KOPT-K1 (cell line): ENCODE results near the gene ZNF287.
"Not testable (repeated sequence)": the region's sequence is repeated elsewhere in the genome, so short reads cannot be mapped to it uniquely, and the experiment has no call there.

Experiments used
- H3K27ac ChIP-seq: fragments of 200-600 bp; sonication (generic); 2 replicates; pipeline ENCODE4 v1.5.1; 2016; ENCODE audit warnings: antibody characterized with exemption, mild to moderate bottlenecking, low read depth, low read length; ENCODE audit not compliant: poor library complexity, severe bottlenecking
- H3K36me3 ChIP-seq: fragments of 200-600 bp; sonication (generic); 2 replicates; pipeline ENCODE4 v1.5.1; 2017; ENCODE audit warnings: antibody characterized with exemption, mild to moderate bottlenecking, low read length, moderate library complexity; ENCODE audit not compliant: insufficient read depth
- H3K9me3 ChIP-seq: fragments of 200-600 bp; sonication (generic); 2 replicates; pipeline ENCODE4 v1.5.1; 2017; ENCODE audit warnings: antibody characterized with exemption, low read length, mild to moderate bottlenecking; ENCODE audit not compliant: insufficient read depth, poor library complexity, severe bottlenecking

The ZNF287 gene

DNA sequence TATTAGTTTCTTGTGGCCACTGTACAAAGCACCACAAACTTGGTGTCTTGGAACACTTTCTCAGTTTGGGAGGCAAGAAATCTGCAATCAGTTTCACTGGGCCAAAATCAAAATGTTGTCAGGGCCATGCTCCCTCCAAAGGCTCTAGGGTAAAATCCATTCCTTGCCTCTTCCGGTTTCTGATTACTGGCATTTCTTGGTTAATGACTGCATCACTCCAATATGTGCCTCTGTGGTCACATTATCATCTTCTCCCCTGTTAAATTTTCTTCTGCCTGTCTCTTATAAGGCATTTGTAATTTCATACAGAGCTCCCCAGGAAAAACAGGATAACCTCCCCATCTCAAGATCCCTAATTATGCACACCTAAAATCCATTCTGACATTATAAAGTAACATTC, 34.8 kb downstream of the ZNF287 start:
- H3K27ac ChIP-seq: no peak overlapping the region
- H3K36me3 ChIP-seq: no peaks in the 10 kb centered on the region
- no peaks in the 10 kb centered on the region for H3K9me3 ChIP-seq

- H3K27ac ChIP-seq: no peak overlapping the region
- no peaks in the 10 kb centered on the region for H3K36me3 ChIP-seq
- H3K9me3 ChIP-seq: no peaks in the 10 kb centered on the region
Observed at GRCh38 chr17:16529906-16530305, 39.1 kb downstream of the ZNF287 start.

DNA sequence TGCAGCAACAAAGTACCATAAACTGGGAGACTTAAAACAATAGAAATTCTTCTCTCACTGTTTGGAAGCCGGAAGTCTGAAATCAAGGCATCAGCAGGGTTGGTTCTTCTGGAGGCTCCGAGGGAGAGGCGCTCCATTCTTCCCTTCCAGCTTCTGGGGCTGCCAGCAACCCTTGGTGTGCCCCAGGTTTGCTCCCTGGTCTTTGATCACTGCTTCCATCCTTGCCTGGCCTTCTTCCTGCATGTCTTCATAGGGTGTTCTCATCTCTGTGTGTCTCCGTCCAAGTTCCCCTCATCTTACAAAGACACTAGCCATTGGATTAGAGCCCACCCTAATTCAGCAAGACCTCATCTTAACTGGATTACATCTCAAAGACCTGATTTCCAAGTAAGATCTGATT, 41.7 kb downstream of the ZNF287 start:
- Histone ChIP-seq H3K36me3 (no peaks in the 10 kb centered on the region), H3K9me3 (no peaks in the 10 kb centered on the region), H3K27ac (no peak overlapping the region)

GRCh38 chr17:16525556-16525955, 43.4 kb downstream of the ZNF287 start:
- H3K36me3 ChIP-seq, H3K9me3 ChIP-seq, H3K27ac ChIP-seq: not testable (repeated sequence)

DNA sequence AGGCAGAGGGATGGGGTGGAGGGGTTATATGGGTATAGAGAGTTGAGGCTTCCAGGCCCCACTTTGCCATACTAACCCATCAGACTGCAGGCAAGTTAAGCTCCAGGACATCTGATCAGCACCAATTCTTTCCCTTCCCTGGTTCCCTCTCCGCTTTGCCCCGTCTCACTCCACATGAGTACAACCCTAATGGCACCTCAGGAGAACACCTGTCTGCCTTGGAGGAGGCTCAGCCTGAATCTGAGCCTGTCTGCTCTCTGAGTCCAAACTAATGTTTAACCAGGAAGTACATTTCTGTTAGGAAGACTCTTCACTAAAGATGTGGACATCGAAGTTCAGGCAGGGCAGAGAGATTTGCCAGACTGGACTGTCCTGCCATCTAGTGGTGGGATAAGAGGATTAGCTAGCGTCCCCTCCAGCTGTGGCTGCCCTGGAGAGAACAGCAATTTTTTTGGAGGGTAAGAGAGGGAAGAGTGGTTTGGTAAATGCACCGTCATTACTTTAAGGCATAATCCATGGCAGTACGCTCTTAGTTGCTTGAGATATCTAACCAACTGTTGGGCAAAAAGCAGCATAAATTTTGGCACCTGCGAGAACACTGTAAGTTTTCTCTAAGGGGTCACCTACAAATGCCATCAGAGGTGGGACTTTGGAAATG, 47.8 kb downstream of the ZNF287 start:
- H3K27ac ChIP-seq: no peak overlapping the region

DNA sequence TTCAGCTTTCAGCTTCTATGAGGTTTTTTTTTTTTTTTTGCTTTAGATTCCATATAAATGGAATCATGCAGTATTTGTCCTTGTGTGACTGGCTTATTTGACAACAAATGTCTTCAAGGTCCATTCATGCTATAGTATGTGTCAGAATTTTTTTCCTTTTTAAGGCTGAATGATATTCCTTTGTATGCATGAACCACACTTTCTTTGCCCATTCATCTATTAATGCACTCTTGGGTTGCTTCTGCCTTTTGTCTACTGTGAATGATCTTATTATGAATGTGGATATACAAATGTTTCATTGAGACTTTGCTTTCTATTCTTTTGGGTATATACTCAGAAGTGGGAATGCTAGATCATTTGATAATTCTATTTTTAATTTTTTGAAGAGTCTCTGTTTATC, 50.0 kb downstream of the ZNF287 start:
- Histone ChIP-seq H3K9me3 (no peaks in the 10 kb centered on the region), H3K27ac (no peak overlapping the region), H3K36me3 (no peaks in the 10 kb centered on the region)

More for the DNA sequence above, 47.8 kb downstream of the ZNF287 start:
- Histone ChIP-seq H3K9me3 (no peaks in the 10 kb centered on the region), H3K36me3 (no peaks in the 10 kb centered on the region)

DNA sequence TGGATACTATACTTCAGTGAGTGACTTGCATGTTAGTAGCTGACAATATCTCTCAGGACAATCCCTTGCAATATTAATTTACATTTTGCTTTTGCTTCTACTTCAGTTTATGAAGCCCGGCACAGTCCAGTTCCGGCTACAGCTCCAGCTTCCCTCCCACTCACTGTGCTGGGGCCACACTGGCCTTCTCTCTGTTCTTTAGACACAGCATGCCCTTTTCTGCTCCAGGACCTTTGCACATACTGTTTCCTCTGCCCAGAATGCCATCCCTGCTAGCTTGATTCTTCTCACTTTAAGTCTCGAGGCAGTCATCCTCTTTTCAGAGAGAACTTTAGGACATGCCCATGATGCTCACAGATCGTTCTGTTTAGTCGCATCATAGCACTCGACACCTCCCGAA, 51.5 kb downstream of the ZNF287 start:
- Histone ChIP-seq H3K36me3 (no peaks in the 10 kb centered on the region), H3K9me3 (no peaks in the 10 kb centered on the region), H3K27ac (no peak overlapping the region)

DNA sequence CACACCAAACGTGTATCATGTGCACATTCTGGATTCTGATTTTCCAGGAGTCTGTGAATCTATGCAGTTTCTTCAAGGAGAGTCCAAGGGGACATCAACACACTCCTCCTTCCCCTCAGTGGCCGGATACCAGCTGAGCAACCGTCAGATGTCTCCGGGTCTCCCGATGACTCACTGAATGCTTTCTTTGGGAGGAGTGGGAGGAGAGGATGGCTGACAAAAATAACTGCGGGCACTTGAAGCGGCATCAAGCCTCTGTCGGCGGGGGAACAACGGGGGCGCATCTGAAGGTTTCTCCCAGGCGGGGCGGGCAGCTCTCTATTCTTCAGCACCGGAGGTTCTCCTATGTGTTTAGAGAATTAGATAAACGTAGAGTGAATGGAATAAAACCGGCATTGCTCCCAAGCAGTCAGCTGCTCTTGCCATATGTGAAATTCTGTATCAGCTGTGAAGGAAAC, 52.4 kb downstream of the ZNF287 start:
- Histone ChIP-seq H3K9me3 (no peaks in the 10 kb centered on the region), H3K27ac (no peak overlapping the region), H3K36me3 (no peaks in the 10 kb centered on the region)

DNA sequence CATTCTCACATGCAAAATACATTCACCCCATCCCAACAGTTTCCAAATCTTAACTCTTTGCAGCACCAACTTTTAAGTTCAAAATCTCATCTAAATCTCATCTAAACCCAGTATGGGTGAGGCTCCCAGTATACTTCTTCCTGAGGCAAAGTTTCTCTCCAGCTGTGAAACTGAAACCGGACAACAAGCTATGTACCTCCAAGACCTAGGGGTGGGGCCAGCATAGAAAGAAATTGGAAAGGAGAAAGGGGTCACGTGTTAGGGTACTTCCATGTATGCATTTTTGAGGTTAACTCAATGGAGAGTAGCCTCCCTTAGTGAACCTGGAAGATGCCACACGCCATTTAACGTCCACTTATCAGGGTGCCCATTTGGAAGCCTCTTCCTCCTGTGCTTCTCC, 53.1 kb downstream of the ZNF287 start:
- no peaks in the 10 kb centered on the region for H3K36me3 ChIP-seq
- no peak overlapping the region for H3K27ac ChIP-seq
- H3K9me3 ChIP-seq: no peaks in the 10 kb centered on the region

GRCh38 chr17:16513873-16514272, 55.1 kb downstream of the ZNF287 start:
- Histone ChIP-seq H3K9me3 (no peaks in the 10 kb centered on the region), H3K36me3 (no peaks in the 10 kb centered on the region), H3K27ac (no peak overlapping the region)

DNA sequence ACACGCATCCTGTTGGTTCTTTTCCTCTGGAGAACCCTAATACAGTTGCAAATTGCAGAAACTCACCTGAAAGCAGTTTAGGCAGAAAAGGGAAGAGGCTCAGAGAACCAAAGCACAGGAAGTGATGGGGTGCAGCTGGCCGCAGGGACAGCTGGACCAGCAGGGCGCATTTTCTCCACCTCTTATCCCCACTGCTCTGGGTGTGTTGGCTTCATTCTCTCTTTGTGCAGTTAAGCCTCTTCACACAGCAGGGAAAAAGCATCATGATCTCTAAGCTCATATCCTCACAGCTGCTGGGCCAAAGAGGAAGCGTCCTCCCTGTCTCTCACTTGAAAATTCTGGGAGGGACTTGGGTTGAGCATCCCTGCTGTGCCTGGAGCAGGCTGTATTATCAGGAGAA, 57.0 kb downstream of the ZNF287 start:
- Histone ChIP-seq H3K9me3 (no peaks in the 10 kb centered on the region), H3K27ac (no peak overlapping the region), H3K36me3 (no peaks in the 10 kb centered on the region)

- Histone ChIP-seq H3K27ac (no peak overlapping the region), H3K36me3 (no peaks in the 10 kb centered on the region), H3K9me3 (no peaks in the 10 kb centered on the region)
Observed at GRCh38 chr17:16511593-16511992, 57.4 kb downstream of the ZNF287 start.

GRCh38 chr17:16507918-16508533, 61.0 kb downstream of the ZNF287 start:
- no peak overlapping the region for H3K27ac ChIP-seq
- no peaks in the 10 kb centered on the region for H3K9me3 ChIP-seq
- no peaks in the 10 kb centered on the region for H3K36me3 ChIP-seq

GRCh38 chr17:16506188-16506587, 62.8 kb downstream of the ZNF287 start:
- no peak overlapping the region for H3K27ac ChIP-seq
- H3K36me3 ChIP-seq: no peaks in the 10 kb centered on the region
- no peaks in the 10 kb centered on the region for H3K9me3 ChIP-seq

GRCh38 chr17:16504984-16505383, 64.0 kb downstream of the ZNF287 start:
- Histone ChIP-seq H3K36me3 (no peaks in the 10 kb centered on the region), H3K27ac (no peak overlapping the region), H3K9me3 (no peaks in the 10 kb centered on the region)
